Uterus (tissue), 2 donors: ENCODE data around the gene NRXN3.

Experiments
- POLR2A ChIP-seq, 2 donors: fragments of 450-650 bp; IDR thresholded peaks; one replicate each; pipeline ENCODE4 v1.6.1; 2016; ENCODE audit warnings: antibody characterized with exemption in 2 of 2, mild to moderate bottlenecking in 1 of 2, moderate library complexity in 1 of 2
- TF ChIP-seq, protein P1 (sequence below), 4 experiments: fragments of 200-600 bp in 2 of 4; fragments of 450-650 bp in 2 of 4; sonication (generic) in 2 of 4; IDR thresholded peaks; one replicate each; pipeline ENCODE4 v1.5.1; 2016 to 2019; ENCODE audit warnings: antibody characterized with exemption in 4 of 4, mild to moderate bottlenecking in 2 of 4, moderate library complexity in 1 of 4

- TF ChIP-seq POLR2A (IDR thresholded peaks at IDR 0.05), result no peak
- TF ChIP-seq, protein P1, sequence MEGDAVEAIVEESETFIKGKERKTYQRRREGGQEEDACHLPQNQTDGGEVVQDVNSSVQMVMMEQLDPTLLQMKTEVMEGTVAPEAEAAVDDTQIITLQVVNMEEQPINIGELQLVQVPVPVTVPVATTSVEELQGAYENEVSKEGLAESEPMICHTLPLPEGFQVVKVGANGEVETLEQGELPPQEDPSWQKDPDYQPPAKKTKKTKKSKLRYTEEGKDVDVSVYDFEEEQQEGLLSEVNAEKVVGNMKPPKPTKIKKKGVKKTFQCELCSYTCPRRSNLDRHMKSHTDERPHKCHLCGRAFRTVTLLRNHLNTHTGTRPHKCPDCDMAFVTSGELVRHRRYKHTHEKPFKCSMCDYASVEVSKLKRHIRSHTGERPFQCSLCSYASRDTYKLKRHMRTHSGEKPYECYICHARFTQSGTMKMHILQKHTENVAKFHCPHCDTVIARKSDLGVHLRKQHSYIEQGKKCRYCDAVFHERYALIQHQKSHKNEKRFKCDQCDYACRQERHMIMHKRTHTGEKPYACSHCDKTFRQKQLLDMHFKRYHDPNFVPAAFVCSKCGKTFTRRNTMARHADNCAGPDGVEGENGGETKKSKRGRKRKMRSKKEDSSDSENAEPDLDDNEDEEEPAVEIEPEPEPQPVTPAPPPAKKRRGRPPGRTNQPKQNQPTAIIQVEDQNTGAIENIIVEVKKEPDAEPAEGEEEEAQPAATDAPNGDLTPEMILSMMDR (IDR thresholded peaks at IDR 0.05), result no peak
Observed at GRCh38 chr14:79910086-79910485, 1739.9 kb downstream of the NRXN3 start.
